ENCODE results near the gene CAMK4.

- TF ChIP-seq, protein P1, sequence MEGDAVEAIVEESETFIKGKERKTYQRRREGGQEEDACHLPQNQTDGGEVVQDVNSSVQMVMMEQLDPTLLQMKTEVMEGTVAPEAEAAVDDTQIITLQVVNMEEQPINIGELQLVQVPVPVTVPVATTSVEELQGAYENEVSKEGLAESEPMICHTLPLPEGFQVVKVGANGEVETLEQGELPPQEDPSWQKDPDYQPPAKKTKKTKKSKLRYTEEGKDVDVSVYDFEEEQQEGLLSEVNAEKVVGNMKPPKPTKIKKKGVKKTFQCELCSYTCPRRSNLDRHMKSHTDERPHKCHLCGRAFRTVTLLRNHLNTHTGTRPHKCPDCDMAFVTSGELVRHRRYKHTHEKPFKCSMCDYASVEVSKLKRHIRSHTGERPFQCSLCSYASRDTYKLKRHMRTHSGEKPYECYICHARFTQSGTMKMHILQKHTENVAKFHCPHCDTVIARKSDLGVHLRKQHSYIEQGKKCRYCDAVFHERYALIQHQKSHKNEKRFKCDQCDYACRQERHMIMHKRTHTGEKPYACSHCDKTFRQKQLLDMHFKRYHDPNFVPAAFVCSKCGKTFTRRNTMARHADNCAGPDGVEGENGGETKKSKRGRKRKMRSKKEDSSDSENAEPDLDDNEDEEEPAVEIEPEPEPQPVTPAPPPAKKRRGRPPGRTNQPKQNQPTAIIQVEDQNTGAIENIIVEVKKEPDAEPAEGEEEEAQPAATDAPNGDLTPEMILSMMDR (IDR thresholded peaks at IDR 0.05; ENCODE audit: low read depth, low read length, poor library complexity, severe bottlenecking) = no peak
- no peak for TF ChIP-seq EZH2phosphoT487 (IDR thresholded peaks at IDR 0.05; ENCODE audit: borderline replicate concordance, low read length)
These were observed 203.6 kb downstream of the CAMK4 start for GRCh38 chr5:111427762-111428161.
